ENCODE measurements around the gene ZCCHC24.
A peak's percentile ranks its signal among the peaks of the same experiment; 100 is the strongest.

The ZCCHC24 gene

GRCh38 chr10:79431428-79431827 lies 14.0 kb downstream of the ZCCHC24 start:
- DNase-seq (ENCODE audit: low read depth), result no peak

- no peak for DNase-seq (ENCODE audit: low read depth)
Measured at GRCh38 chr10:79430936-79431335, 14.5 kb downstream of the ZCCHC24 start.

DNA sequence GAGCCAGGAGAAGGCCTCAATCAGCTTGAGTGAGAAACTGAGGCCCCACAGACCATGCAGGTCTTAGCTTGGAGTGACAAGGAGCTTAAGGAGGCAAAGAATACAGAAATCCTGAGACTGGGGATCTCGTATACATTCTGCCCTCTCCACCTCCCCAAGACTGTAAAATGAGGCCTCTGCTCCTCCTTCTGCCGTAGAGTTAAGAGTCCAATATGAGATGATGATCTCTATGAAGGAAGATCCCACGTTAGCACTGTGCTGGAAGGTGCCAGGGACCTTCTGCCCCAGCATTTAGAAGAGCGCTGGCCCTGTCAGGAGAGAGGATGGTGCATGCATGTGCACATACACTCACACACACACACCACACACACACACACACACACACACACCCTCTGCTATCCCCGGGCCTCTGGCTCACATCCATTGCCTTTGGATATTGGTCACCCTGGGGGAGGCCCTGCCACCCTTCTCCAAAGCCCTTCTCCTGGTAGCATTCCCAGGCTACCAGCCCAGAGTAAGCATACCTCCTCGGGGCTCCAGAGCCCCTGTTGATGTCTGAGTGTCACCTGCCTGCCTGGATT lies 15.0 kb downstream of the ZCCHC24 start:
- DNase-seq (ENCODE audit: low read depth), result no peak

GRCh38 chr10:79429751-79430150 lies 15.7 kb downstream of the ZCCHC24 start:
- DNase-seq (ENCODE audit: low read depth), result no peak

DNA sequence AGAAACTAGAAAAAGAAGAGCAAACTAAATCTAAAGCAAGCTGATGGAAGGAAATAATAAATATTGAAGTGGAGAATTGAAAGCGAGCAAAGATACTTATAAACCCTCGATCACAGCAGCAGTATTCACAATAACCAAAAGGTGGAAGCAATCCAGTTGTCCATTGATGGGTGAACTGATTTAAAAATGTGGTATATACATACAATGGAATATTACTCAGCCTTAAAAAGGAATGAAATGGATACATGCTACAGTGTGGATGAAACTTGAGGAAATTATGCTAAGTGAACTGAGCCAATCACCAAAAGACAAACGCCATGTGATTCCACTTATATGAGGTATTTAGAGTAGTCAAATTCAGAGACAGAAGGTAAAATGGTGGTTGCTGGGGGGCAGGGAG lies 17.5 kb downstream of the ZCCHC24 start:
- DNase-seq (ENCODE audit: low read depth), result no peak

DNA sequence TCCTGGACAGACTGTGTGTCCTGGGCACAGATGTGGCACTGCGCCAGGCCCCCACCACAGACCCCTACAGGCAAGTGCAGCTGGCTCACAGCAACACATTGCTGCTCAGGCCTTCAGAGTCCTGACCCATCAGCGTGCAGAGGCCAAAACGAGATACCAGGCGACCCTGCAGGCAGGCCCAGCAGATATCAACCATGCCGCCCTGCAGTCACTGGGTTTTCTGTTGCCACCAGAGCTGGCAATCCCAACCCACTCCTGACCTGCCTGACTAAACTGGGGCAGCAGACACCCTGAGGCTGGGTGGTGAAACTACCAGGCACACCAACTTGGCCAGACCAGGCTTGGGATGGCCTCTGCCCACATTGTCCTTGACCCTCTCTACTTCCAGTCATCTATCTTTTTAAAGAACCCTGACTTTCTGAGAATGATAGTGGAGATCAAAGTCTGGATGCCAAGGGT lies 20.3 kb downstream of the ZCCHC24 start:
- no peak for DNase-seq (ENCODE audit: low read depth)

- no peak for DNase-seq (ENCODE audit: low read depth)
Measured at GRCh38 chr10:79424221-79425073, 21.0 kb downstream of the ZCCHC24 start.

DNA sequence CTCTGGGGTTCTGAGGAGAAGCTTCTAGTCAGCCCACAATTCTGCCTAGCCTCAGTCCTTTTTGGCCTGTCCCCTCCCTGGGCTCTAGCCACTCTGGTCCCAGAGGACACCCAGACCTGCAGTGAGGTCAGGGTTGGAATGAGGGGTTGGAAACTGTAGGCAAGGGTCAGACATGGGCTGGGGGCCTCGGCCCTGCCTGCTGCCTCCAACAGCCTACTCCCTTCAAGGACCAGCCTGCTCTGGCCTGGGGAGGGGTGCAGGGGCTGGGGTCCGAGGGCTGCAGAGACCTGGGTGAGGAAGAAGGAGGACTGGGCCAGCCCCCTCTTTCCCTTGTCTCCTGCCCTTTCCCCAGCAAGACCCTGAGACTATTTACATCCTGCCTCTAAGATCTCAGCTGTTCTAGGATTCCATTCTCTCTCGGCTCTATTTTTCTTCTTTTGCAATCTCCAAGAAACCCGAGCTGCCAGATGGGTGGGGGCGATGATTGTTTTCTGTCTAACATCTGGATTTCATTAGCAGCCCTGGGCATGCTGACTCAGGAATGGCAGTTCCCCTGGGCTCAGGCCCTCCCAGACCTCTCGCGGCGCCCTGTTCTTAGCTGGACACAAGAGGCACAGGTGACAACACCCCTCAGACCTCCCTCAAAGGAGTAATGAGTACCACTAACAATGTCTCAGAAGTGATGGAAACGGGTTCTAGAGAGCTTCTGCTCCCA lies 23.1 kb downstream of the ZCCHC24 start:
- DNase-seq (ENCODE audit: low read depth), result peak; percentile 80

- no peak for DNase-seq (ENCODE audit: low read depth)
Measured at GRCh38 chr10:79420974-79421688, 24.3 kb downstream of the ZCCHC24 start.

- DNase-seq (ENCODE audit: low read depth), result no peak
Measured at GRCh38 chr10:79418886-79419595, 26.4 kb downstream of the ZCCHC24 start.

GRCh38 chr10:79418274-79418673 lies 27.1 kb downstream of the ZCCHC24 start:
- no peak for DNase-seq (ENCODE audit: low read depth)

DNA sequence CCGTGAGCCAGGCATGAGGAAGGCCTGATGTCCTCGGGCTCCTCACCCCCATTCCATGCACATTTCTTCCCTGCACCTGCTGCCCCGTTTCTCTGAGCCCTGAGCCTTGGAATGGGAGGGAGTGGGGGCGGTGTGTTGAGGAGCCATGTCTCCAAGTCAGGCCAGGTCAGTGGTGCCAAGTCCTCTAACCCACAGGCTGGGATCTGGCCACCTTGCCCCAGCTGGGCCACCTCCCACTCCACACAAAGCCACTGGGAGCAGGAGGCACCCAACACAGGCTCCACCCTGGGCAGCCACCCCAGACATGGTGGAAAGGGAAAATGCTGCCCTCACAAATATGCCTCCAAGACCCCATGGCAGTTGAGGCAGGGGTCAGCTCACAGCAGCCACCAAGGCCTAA lies 27.7 kb downstream of the ZCCHC24 start:
- DNase-seq (ENCODE audit: low read depth), result no peak

DNA sequence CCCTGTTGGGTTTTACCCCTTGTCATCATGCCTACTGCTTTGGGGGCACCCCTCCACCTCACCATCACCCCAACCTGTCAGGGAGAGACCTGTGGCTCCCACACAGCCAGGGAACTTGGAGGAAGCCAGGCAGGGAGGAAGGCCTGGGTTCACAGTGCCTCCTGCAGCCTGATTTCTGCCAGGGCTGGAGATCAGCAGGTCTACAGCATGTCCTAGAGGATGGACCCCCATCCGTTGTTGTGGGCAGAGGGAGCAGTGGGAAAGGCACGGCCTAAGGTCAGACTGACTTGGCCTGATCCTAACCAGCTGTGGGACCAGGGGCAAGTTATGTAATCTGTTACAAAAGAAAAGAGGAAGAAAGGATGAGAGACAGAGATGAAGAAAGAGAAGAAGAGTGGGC lies 28.2 kb downstream of the ZCCHC24 start:
- no peak for DNase-seq (ENCODE audit: low read depth)

DNA sequence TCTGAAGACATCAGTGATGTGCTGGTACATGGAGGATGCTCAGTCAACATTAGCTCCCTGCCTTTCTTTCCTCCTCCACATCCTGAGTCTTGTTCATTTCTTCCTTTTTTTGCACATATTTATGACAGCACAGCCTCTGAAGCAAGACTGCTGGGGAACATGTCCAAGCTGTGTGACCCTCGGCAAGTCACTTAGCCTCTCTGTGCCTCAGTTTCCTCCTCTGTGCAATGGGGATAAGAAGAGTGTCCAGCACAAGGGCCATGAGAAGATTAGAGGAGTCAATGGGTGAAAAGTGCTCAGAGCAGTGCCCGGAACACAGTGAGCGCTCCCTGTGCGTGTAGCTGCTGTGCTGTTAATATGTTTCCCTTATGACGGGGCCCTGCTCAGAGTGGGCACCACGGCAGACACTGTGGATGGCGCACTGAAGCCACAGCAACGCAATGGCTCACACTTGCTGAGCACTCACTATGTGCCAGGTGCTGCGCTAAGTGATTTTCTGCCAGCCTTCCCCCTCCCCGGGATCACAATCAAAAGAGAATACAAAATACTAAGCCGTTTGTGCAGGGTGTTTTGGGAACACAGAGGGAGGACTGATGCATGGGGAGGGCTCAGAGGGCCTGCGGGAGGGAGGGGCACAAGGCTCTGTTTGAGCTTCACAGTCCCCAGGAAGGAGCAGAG lies 28.7 kb downstream of the ZCCHC24 start:
- no peak for DNase-seq (ENCODE audit: low read depth)

- DNase-seq (ENCODE audit: low read depth), result no peak
Measured at GRCh38 chr10:79415736-79416577, 29.5 kb downstream of the ZCCHC24 start.

DNA sequence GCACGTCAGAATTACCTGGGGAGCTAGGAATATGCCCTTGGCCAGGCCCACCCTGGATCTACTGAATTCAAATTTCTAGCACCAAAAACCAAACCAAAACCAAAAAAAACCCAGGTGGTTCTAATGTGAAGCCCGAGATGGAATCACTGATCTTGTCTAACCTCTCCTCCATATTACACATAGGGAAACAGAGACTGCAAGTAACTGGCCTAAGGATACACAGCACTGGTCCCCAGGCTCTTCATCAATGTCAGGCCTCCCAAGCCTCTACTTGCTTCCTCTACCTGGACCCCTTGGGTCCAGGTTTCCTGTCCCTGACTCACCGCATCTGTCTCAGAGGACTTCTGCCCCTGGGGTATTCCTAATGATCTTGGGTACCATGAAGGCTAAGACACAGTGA lies 30.7 kb downstream of the ZCCHC24 start:
- no peak for DNase-seq (ENCODE audit: low read depth)

GRCh38 chr10:79413196-79413595 lies 32.2 kb downstream of the ZCCHC24 start:
- DNase-seq (ENCODE audit: low read depth), result no peak

DNA sequence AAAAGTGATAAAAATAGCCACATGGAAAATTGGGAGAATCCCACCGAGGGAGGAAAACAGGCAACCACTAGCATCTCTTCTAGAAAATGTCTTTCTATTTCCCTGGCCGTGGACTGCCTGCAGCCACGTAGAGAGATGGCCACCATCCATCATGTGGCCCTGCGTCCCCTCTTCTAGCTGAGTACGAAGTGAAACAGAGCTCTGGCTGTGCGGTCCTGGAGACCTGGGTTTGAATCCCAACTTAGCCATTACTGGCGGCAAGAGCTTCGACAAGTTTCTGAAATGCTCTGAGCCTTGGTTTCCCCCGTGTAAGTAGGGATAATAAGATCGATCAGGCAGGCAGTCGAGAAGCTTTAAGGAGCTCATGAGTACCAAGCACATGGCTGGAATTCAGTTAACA lies 32.9 kb downstream of the ZCCHC24 start:
- no peak for DNase-seq (ENCODE audit: low read depth)

GRCh38 chr10:79411546-79412495 lies 33.6 kb downstream of the ZCCHC24 start:
- DNase-seq (ENCODE audit: low read depth), result no peak
